Bone marrow (tissue), 2 donors: ENCODE measurements around the gene MASP1.

Experiments
- DNase-seq, 2 donors: peaks; one replicate each; lab custom pipeline; 2025; lab: John Stamatoyannopoulos, UW

MASP1 gene

DNA sequence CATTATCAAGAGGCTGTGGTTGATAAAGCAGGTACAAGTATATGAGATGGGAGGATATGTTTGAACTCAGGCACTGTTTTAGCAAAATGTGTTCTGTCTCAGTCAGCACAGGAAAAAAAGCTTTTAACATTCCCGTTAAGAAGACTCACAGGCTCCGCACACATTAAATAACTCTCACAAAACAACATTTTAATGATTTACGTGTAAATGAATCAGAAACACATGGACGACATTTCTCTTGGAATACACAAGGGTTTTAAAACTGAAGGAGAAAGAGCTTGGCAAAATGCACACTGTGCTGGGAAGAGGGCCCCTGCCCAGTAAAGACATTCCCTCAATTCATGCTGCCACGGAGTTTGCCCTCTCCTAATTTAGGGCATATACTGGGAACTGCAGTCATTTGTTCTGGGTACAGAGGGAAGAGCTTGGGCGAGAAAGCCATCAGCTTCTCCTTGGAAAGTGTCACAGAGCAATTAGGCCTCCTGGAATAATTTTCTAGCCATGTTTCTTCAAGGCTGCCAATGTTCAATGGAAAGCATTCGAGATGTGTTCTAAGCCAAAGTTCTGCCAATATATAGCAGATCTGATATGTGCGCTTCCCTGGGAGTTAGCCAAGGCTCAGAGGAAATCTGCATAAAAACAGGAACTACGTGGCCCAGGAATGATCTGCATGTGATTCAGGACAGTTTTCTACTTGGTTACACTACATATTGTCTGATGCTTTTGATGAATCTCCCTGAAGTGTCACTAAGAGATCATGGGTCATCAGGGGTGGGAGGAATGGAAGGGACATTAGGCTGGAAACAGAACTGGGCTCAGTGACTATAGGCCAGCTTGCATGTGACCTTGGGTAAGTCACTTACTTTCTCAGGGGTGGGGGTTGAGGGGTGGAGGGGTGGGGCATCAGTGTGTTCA, 2.2 kb upstream of the MASP1 start:
- no peak for DNase-seq

DNA sequence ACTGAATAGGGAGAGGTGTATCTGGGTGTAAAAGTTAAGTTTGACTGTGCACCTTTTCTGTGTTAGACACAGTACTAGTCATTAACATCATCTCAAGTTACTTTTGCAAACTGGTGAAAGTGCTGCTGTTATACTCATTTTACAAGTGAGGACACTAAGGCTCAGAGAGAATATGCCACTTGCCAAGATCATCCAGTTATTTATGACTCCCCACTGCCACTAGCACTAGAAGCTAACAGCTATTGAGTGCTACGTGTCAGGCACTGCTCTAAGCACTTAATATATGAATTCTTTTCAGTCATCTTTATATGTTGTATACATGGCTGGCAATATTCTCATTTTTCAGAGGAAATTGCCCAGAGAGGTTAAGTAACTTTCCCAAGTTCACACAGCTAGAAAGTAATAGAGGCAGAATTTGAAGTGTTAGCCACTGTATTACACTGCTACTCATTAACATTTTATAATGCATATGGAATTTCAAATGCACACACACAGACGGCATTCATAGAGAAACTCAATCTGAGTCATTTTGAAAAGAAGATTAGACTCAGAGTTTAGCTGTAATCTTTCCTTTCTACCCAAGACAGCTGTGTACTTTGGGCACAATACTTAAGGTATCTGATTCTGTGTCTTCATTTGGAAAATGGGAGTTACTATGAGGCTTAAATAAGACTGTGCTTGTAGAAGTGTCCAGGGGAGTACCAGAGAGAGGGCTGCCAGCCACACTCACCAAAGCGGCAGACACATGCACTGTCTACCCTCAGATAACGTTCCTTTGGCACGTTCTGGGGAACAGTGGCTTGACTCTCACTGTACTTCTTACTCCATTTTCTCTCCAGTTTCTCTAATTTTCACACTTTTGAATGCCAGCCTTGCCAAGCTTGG, 1.3 kb upstream of the MASP1 start:
- DNase-seq: no peak

DNA sequence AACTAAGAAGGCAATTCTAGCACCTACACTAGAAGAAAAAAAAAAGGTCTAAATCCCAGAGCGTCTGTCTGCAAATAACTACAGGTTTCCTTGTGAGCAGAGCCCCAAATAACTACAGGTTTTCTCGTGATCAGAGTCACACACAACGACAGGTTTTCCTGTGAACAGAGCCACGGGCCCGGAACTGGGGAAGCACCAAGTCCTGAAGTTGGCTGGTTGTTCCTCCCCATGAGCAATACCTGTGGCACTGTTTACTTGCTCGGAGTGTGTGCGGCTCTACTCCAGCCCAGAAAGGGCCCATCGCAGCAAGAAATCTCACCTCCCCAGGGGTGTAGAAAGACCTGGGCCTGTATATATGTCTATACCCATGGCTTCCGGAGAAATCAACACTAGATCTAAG, 644 bp upstream of the MASP1 start:
- no peak for DNase-seq

DNA sequence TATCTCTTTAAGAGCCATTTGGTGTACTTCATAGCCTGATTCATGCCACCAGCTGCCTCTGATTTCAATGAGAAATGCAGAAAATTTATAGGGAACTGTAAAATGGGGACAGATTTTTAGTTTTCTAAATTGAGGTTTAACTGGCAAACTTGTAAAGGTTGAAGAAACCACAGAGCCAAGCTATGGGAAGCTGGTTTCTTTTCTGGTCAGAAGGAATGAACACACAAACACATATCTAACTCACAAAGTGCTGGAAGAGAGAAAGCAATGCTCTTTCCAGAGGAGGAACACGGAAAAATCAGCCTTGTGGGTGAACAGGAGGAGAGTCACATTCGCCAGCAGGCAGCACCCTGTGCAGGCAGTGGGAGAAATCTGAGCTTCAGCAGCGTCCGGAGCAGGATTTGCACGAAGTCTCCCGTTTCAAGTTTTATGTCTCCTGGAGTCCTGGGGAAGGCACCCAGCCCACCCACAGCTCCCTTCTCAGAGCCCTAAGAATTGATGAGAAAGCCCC, 481 bp downstream of the MASP1 start:
- no peak for DNase-seq

DNA sequence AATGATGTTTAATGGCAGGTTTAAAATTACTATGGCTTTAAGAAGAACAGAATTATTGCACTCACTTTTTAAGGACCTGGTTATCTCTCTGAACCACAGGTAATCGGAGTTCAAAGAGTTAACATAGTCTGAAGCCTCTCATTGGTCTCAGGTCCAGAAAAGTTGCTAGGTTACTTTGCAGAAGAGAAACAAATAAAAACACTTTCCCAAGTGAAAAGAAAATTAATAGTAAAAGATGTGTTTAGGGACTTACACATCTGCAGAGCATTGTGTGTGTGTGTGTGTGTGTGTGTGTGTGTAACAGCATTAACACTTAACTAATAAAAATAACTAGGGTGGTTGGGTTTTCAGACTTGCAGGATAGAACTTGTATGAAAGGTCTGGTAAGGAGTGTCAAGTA, 1.0 kb downstream of the MASP1 start:
- DNase-seq: no peak

DNA sequence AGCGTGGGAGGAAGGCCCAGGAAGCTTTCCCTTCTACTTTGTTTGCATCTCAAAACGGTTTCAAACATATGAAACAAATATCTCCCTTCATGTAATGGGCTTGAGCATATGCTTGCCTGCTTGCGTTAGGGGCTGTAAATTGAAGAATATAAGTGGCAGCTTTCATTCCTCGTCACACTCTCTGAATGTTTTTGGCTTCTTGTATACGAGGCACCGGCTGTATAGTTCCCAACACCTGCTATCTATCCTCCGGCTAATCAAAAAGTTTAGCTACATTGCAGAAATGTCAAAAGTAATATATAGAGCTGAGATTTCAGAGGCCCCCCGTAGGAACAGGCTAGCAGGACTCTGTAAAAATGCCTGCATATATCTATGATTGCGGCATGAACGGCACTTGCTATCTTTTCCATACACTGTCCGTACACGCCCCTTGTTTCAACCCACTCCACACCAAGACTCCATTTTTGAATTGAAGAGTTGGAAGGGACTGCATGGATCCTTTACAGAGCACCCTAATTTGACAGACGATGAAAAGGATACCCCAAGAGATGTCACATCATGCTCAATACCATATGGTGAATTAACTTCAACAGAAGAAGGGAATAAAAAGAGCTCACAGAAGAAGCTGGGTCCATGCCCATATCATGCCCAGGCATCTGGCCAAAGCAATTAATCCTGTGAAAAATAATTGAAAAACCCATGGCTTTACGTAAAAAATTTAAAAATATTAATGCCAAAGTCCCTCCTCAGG, 2.5 kb downstream of the MASP1 start:
- no peak for DNase-seq

DNA sequence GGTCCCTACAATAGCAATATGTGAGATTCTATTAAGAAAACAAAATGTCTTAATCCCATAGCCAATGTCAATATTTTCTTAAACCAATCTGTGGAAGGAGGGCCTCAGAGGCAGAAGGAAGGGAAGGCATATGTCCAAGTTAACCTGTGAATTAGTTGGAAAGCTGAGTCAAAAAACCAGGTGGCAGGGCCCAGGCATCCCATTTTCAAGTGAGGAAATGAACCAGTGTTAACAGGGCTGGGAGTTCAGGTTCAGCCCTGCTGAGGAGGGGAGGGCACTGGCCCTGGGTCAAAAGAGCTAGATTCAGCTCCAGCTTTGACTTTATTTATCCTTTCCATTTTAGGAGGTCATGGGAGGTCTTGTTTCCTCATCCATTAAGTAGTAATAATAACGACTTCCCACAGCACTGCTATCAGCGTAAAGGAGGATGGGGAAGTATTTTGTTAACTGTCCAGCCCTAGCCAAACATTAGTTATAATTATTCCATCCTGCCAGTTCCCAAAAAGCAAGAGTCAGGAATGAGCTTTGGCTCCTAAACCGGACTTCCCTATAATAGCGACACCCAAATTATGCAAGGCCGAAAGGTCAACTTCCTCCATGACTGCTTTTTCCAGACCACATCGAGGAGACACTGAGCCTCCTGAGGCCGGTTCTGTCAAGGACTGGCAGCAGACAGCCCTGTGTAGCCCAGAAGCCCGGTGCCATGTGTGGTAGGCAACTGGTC, 3.2 kb downstream of the MASP1 start:
- DNase-seq: no peak

DNA sequence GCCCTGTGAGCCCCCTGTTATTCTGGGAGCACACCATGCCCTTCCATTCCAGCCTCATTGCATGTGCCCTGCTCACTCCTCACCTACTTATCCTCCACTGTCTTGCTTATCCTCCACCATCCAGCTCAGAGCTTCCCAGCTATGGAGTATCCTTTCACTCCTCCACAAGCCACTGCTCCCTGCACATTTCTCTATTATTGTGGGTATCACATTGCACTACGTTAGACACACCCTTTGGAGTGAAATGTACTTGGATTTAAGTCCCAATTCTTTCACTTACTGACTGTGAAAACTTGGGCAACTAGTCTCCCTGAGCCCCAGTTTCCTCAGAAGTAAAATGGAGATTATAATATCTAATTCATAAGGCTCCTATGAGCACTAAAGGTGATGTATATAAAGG, 4.3 kb downstream of the MASP1 start:
- DNase-seq: no peak

DNA sequence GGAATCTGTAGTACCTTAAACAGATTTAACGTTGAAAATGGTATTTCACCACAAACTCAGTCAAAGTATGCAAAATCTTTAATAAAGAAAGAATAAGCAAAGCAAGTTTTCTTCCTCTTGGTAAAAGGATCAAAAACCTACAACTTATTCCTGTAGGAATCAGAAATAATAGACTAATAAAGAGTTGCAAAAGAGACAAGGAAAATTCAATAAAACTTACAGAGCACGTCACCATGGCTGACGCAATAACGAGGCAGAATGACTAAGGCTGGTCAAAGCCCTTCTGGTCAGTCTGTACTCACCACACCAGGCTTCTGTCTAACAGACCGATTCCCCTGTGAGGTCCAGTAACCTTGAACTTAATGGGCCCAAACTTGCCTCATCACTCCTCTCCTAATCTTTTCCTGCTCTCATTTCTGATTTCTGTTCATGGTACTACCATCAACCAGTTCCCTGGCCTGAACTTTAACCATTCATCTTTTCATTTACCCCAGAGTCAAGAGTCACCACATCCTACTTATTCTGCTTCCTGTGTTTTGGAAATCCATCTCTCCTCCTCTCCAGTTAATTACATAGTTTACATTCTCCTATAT, 5.0 kb downstream of the MASP1 start:
- no peak for DNase-seq

DNA sequence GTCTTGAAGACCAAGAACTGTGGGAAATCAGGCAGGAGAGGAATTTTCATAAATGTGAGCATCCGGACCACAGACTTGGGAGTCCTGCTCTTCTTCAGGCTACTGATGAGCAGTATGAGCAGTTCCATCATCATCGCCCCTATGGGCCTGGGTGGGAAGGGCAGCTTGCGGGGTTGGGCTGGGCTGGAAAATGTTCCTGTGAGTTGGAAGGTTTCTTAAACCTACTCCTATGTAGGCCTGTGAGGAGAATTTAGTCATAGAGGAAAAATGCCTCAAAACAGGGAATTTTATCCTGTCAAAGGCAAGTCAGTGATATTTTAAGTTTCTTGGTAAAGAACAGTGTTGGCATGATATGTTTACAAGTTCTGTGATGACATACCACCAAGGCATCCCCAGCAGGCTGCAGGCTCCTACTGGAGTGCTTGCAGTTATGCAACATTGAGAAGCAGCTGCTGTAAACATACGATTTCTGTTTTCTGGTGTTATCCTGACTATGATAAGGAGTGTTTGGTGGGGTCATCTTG, 10.3 kb downstream of the MASP1 start:
- DNase-seq: no peak

DNA sequence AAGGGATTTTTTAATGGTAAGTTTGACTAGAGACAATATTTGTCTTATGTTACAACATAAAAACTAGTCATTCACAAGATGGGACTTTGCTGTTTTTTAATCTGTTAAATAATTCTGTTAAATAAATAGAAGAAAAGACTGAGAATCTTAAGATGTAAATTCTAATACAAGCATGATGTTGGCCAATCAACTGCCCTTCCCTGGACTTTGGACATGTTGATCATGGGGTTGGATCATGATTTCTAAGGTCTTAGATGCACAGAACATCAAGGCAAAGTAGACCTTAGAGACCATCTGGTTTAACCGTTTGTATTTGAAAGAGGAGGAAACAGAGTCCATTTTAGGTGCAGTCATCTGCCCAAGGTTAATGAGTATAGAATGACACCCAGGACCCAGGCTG, 10.9 kb downstream of the MASP1 start:
- DNase-seq: no peak

DNA sequence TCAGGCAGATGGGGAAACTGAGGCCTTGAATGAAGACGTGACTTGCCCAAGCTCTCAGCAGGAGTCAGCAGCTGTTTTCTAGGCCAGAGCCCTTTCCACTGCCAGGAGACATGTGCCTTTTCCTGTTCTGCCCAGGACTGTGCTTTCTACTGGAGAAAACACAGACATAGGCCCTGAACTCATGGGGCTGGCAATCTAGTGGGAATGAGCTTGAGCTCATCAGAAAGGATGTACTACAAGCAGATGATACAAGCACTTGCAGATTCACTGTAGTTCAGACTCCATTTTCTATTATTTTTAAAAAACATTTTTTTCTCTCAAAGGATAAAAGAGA, 14.4 kb downstream of the MASP1 start:
- no peak for DNase-seq

DNA sequence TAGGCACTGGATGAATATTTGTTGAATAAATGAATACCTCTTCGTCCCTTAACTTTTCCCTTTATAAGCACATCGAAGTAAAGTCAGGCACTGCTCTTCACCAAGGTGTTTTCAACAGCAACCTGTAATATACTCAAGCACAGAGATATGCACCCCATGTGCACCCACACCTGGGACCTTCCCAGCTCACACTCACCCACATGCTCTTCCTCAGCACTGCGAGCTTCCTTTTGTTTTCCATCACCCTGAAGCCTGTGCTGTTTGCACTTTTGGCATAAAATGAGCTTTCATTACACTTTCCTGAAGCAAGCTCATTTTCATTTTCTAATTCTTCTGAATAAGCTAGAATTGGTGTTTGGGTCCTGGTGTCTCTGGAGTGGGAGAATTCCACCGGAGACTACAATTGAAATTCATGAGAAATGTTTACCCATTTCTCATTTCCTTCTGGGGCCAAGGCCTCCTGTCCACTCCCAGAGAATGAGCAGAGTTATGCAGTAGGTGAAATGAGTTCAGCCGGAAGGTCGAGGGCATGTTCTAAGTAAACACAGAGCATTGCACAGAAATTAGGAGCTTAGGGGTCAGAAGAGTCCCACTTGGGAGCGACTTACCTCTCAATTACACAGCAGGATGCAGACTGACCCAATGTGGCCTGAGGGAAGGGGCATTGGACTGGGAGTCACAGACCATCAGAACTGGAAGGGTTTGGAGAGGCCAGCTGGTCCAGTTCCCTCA, 15.0 kb downstream of the MASP1 start:
- no peak for DNase-seq

DNA sequence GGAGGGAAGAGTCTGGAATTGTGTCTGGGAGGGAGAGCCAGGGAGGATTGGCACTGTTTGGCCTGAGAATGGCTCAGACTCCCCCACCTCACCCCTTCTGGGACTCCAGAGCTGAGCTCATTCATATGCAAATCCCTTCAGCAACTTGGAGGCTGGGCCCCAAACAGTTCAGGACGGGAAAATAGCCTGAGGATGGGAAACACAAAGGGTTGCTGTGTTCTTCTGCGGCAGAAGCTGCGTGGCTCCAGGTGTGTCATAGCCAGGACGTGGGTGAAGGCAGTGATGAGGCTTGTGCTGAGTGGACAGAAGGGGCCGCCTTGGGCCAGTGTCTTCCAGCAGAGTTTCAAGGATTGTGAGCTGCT, 16.6 kb downstream of the MASP1 start:
- DNase-seq: no peak

DNA sequence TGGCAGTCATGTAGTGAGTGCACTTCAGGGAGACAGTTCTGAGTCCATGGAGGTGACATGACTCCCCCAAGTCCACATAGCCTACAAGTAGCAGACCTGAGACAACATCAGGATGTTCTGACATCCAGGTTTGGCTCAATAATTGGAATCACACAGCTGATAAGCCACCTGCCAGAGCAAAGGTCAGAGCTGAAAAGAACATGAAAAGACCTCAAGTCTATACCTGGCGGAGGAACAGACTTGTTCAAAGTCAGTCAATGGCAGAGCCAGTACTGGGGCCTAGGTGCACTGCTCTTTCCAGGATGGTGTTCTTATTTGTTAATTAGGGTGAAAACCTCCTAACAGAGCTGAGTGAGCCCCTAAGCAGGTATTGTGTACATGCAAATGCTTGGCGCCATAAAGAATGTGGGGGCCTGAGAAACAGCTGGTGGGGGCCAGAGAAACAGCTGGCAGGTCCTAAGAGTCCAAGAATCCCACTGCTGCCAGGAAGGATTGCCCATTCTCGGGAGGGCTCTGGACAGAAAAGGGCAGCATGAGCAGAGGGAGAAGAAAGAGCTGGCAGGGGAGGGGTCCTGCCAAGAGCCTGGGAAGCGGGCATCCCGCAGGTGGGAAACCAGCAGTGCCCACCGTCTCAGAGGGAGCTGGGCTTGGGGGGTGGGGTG, 17.1 kb downstream of the MASP1 start:
- DNase-seq: no peak

DNA sequence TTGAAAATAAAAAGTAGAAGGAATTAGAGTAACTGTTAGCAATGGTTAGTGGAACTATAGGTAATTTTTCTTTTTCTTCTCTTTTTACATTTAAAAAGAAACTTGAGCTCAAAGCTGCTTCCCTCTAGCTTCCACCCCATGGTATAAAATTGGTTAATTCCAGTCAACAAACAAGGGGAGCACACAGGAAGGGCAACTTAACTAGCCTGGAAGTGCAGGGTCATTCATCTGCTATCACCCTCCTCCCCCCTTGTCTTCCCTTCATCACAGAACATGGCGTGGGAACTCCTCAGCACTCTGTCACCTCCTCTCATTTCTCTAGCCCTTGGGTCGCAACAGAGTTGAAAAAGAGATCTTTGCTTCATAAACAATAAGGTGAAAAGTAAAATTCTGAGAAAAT, 20.0 kb downstream of the MASP1 start:
- DNase-seq: no peak

DNA sequence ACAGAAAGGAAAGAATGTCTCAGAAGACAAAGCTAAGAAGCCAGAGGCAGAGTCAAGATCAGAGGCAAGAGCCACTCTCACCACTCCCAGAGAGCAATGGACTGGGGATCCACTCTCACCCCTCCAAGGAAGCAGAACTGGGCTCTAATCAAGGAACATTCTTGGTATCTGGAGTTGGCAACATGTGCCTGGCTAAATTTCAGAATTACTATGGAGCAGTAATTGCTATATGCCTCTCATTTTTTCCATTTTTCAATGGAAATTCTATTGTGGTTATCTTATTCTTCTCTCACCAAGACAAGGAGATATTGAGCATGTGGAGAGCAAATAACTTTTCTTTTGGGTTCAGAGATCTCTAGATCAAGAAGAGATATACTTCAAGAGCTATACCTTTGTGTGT, 22.1 kb downstream of the MASP1 start:
- DNase-seq: no peak

DNA sequence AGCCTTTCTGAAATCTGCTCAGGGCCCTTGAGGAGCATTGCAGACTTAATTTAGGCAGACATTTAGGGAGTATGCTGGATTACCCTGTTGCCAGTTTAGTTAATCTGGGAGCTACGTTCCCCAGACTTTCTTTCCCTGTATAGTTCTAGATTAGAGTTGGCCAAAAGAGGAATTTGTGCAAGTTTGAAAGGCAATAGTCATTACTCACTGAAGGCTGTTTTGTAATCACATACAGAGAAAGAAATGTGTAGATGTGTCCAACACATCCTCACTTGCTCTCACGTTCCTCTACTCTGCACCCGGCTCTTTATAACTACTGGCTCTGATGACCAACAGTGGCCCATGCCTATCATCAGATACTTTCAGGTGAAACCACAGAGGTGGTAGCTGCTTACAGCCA, 24.2 kb downstream of the MASP1 start:
- DNase-seq: no peak

DNA sequence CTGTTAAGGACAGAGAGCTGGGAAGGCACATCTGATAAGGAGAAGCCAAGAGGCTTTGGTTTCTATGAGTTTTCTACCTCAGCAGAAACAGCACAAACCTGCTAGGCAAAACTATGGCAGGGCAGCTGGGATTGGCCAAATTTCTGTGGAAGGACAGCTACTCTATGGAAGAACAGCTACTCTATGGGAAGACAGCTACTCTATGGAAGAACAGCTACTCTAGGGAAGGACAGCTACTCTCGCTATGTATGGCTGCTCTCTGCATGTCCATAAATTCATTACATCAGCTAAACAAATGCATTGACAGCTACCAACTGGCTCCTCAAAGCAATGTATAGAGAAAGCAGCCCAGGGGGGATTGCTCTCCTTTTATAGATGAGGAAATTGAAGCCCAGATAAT, 24.8 kb downstream of the MASP1 start:
- DNase-seq: no peak

DNA sequence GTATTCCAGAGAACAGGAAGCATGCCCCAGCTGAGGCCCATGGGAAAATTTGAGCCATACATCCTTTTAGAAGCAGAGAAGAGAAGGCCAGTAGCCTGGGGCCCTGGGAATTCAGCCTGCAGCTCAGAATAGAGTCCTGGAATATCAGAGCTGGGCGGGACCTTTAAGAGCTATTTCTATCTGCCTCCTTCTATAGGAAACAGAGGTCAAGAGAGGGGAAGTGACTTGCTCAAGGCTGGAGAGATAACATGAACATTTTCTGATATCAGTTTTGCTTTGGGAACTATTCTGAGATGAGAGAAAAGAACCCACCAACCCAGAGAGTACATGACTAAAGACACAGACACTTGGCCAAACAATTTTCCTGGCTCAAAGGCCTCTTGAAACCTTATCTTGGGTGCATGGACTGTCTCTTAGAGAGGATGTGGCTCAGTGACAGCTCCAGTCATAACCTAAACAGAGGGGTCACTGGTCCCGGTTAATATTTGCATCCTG, 26.0 kb downstream of the MASP1 start:
- no peak for DNase-seq
